Stomach smooth muscle (tissue), 2 donors: ENCODE measurements around the gene EEF2K.

Source experiments
- H3K27ac ChIP-seq: one replicate; pipeline ENCODE4 v1.7.0; 2013; ENCODE audit warnings: mild to moderate bottlenecking, low read length, inconsistent platforms
- H3K27me3 ChIP-seq, 2 donors: one replicate each; pipeline ENCODE4 v1.7.0; 2013; ENCODE audit warnings: low read length in 2 of 2; ENCODE audit not compliant: insufficient read depth in 2 of 2, control insufficient read depth in 1 of 2
- H3K36me3 ChIP-seq, 2 donors: one replicate each; pipeline ENCODE4 v1.7.0; 2013; ENCODE audit warnings: low read length in 2 of 2; ENCODE audit not compliant: control insufficient read depth in 2 of 2, insufficient read depth in 2 of 2
- H3K4me1 ChIP-seq: one replicate; pipeline ENCODE4 v1.7.0; 2013; ENCODE audit warnings: low read length; ENCODE audit not compliant: control insufficient read depth, insufficient read depth
- H3K4me3 ChIP-seq, 2 donors: one replicate each; pipeline ENCODE4 v1.7.0; 2013; ENCODE audit warnings: low read length in 2 of 2
- H3K9ac ChIP-seq, 2 donors: one replicate each; pipeline ENCODE4 v1.7.0; 2013; ENCODE audit warnings: low read length in 2 of 2, mild to moderate bottlenecking in 1 of 2
- H3K9me3 ChIP-seq, 2 donors: one replicate each; pipeline ENCODE4 v1.7.0; 2013; ENCODE audit warnings: low read length in 2 of 2; ENCODE audit not compliant: control insufficient read depth in 2 of 2
- donor health status: healthy.
- donor health status: Pancreatic carcinoma.

The EEF2K gene

DNA sequence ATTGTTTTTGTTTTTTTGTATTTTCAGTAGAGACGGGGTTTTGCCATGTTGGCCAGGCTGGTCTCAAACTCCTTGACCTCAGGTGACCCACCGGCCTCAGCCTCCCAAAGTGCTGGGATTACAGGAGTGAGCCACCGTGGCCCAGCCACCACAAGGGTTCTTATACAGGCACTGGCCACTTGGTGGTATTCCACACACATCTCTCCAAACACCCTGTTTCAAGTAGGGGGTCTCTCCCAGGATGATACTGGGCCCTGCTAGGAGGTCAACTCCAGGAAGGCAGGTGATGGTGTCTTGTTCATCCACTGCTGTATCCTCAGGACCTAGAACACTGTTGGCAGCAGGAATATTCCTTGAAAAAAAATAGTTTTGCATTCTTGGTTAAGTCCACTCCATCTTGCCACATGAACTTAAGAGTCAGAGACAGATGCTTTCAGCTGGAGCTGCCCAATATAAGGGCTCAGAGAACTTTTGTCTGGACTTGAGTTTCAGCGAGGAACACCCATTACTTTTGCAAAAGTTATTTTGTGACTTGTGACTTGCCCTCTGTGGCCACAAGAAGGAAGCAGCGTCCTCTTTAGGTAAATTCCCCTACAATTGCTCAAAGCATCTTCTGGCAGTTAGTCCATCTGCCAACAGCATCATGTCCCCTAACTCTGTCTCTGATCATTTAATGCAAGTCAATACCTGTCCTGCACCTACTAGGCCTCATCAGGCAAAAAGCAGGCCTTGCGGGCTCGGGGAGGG, 7.4 kb upstream of the EEF2K start:
- Histone ChIP-seq H3K27me3 (no peaks in the 10 kb centered on the region), H3K4me1 (peaks cover 9% of the 10 kb centered on the region), H3K27ac (peak overlapping the region; percentile 62), H3K4me3 (no peak overlapping the region), H3K36me3 (no peaks in the 10 kb centered on the region), H3K9ac (peak overlapping the region in 1 of 2 donors; percentile 21), H3K9me3 (no peaks in the 10 kb centered on the region)

DNA sequence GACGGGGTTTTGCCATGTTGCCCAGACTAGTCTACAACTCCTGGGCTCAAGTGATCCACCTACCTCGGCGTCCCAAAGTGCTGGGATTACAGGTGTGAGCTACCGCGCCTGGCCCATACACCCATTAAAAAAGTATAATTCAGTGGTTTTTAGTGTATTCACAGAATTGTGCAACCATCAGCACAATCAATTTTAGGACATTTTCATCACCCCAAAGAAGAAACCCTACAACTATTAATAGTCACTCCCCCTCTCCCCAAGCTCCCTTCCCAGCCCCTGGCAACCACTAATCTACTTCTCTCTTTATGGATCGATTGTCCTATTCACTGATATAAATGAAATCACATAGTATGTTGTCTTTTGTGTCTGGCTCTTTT, 3.8 kb upstream of the EEF2K start:
- Histone ChIP-seq H3K36me3 (no peaks in the 10 kb centered on the region), H3K4me3 (no peak overlapping the region), H3K27me3 (no peaks in the 10 kb centered on the region), H3K27ac (no peak overlapping the region), H3K4me1 (peaks cover 13% of the 10 kb centered on the region), H3K9me3 (no peaks in the 10 kb centered on the region), H3K9ac (no peak overlapping the region)

DNA sequence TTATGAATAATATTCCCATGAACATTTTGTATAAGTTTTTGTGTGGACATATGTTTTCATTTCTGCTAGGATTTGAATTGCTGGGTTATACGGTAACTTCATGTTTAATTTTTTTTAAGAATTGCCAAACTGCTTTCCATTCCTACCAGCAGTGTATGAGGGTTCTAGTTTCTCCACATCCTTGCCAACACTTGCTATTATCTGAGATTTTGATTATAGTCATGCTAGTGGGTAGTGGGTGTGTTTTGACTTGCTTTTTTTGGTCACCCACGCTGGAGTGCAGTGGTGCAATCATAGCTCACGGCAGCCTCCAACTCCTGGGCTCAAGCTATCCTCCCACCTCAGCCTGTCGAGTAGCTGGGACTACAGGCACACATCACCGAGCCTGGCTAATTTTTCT, 3.0 kb upstream of the EEF2K start:
- H3K4me1 ChIP-seq = peaks cover 21% of the 10 kb centered on the region

DNA sequence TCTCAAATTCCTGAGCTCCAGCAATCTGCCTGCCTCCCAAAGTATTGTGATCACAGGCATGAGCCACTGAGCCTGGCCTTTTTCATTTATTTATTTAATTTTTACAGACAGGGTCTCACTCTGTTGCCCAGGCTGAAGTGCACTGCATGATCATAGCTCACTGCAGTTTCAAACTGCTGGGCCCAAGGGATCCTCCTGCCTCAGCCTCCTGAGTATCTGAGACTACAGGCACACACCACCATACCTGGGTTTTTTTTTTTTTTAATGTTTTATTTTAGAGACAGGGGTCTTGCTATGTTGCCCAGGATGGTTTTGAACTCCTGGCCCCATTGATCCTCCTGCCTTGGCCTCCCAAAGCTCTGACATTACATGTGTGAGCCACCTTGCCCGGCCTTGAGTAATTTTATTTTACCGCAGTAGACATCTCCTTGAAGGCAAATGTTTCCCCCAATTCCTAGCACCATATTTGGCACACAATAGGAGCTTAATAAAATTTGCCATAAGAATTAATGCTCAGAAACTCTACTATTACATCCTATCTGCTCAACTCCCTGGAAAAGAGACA, 1.9 kb upstream of the EEF2K start:
- Histone ChIP-seq H3K4me1 (peaks cover 22% of the 10 kb centered on the region), H3K36me3 (no peaks in the 10 kb centered on the region), H3K27ac (no peak overlapping the region)

More for the DNA sequence above, 3.0 kb upstream of the EEF2K start:
- H3K9me3 ChIP-seq = no peaks in the 10 kb centered on the region
- no peaks in the 10 kb centered on the region for H3K27me3 ChIP-seq
- no peaks in the 10 kb centered on the region for H3K36me3 ChIP-seq
- no peak overlapping the region for H3K27ac ChIP-seq
- no peak overlapping the region for H3K4me3 ChIP-seq
- no peak overlapping the region for H3K9ac ChIP-seq

DNA sequence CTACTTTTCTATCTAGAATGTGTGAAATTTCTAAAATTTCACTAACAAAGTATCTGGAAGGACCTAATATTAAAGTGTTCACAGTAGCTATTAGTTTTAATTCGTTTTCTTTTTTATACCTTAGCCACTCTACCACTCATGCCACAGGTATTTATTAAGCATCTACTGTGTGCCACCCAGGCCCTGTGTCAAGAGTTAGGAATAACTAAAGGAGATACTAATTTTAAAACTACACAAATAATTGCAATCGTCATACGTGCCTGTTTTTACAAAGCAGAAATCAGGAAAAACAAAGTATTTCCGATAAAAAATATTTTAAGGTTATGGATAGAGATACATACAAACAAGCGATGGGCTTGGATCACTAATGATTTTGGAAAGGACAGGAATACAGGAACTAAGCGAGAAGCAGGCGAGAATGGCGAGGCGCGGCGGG, 483 bp upstream of the EEF2K start:
- Histone ChIP-seq H3K27me3 (no peaks in the 10 kb centered on the region), H3K9ac (peak overlapping the region; percentile 30 to 72), H3K27ac (peak overlapping the region; percentile 68), H3K9me3 (no peaks in the 10 kb centered on the region), H3K4me1 (peaks cover 20% of the 10 kb centered on the region), H3K4me3 (peak overlapping the region; percentile 69 to 88), H3K36me3 (no peaks in the 10 kb centered on the region)

More for the DNA sequence above, 1.9 kb upstream of the EEF2K start:
- H3K4me3 ChIP-seq = no peak overlapping the region
- no peaks in the 10 kb centered on the region for H3K27me3 ChIP-seq
- H3K9ac ChIP-seq = no peak overlapping the region
- no peaks in the 10 kb centered on the region for H3K9me3 ChIP-seq

DNA sequence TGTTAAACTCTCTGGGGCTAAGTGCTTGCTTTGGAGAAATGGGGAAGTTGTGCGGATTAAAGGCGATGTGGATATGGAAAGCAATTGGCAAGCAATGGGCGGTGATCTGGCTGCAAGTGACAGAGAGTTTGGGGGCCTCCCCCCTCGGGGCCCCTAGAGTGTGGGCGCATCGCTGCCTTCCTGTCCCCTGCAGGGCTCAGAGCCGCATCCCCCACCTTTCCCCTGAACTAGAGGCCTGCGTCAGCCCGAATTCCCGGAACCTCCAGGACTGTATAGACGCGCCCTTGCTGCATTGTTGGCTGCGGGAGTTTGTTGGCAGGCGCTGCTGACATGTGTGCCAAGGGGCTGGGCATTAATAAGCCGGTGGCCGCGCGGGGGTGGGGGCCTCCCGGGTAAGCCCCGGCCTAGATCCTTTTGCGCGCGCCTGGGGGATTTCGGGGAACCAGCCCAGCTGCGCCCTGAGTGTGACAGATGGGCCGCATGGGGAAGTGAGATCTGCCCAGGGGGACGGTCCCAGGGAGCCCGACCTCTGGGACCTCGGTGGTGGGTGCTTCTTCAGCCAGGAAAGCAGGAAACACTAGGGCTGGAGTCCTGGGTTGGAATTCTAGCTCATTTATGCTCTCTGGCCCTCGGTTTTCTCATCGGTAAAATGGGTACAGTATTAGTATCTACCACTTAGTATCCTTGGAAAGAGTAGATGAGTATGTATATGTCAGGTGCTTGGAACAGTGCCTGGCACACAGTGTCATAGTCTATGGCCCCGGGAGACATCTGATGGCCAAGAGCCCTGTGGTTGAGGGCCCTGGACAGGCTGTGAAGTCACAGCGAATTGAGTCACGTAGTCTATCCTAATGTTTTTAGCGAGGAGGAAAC, 1.0 kb downstream of the EEF2K start:
- Histone ChIP-seq H3K9me3 (no peaks in the 10 kb centered on the region), H3K27me3 (no peaks in the 10 kb centered on the region), H3K9ac (peak overlapping the region; percentile 58 to 71), H3K27ac (peak overlapping the region; percentile 68), H3K4me1 (peaks cover 20% of the 10 kb centered on the region), H3K36me3 (no peaks in the 10 kb centered on the region), H3K4me3 (peak overlapping the region; percentile 69 to 88)

DNA sequence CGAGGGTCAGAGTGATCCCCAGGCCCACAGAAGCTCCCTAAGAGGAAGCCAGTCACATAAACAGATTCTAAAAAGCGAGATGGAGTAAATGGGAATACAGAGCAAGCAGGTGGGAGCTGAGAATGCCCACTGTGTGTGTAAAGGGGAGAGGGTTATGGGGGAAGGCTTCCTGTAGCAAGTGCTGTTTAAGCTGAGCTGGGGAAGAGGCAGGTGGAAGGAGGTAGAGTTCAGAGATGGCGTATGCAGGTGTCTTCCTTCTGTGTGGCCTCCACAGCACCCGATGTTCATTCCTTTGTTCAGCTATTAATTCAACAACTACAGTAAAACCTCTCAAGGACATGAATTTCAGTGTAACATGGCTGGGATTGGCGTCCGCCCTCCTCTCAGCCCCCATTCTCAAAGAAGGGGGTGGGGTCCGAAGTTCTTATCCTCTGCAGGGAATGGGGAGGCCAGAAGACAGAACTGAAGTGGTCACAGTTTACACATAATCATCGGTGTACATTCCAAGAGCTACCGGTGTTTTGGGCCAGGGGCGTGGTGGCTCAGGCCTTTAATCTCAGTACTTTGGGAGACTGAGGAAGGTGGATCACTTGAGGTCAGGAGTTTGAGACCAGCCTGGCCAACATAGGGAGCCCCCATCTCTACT, 1.8 kb downstream of the EEF2K start:
- Histone ChIP-seq H3K27ac (peak overlapping the region; percentile 68), H3K4me1 (peaks cover 20% of the 10 kb centered on the region), H3K9ac (peak overlapping the region; percentile 58 to 62), H3K9me3 (no peaks in the 10 kb centered on the region), H3K27me3 (no peaks in the 10 kb centered on the region), H3K4me3 (peak overlapping the region; percentile 69 to 88), H3K36me3 (no peaks in the 10 kb centered on the region)

DNA sequence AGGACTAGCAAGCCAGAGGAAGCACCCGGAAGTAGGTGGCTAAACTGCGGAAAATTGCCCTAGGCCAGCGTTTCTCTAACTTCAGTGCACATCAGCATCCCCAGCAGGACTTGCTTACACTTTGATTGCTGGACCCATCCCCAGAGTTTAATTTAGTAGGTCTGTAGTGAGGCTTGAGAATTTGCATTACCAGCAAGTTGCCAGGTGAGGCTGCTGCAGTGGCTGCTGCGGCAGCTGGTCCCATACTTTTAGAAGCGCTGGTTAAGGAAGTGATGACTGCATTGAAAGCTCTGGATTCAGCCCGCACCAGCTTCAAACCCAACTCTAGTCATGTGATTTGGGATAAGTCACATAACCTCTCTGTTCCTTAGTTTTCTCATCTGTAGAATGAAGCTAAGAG, 4.2 kb downstream of the EEF2K start:
- Histone ChIP-seq H3K4me1 (peaks cover 20% of the 10 kb centered on the region), H3K9me3 (no peaks in the 10 kb centered on the region), H3K27ac (no peak overlapping the region)

DNA sequence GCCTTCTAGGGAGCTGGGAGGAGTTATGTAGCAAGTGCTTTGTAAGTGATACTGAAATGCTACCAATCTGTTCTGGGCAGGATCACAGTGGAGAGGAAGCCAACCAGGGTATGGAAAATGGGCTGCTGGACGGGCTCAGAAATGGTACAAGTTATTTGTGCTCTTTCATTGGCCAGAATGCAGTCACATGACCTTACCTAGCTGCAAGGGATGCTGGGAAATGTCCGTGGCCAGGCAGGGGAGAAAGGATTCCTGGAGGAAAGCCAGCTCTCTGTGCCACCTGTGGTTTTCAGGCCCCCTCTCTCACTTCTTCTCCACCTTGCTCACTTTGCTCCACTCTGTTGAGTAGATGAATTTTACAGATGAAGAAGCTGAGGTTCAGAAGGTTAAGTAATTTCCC, 4.8 kb downstream of the EEF2K start:
- no peaks in the 10 kb centered on the region for H3K36me3 ChIP-seq
- peaks cover 16% of the 10 kb centered on the region for H3K4me1 ChIP-seq
- no peak overlapping the region for H3K9ac ChIP-seq
- H3K4me3 ChIP-seq = no peak overlapping the region
- H3K9me3 ChIP-seq = no peaks in the 10 kb centered on the region
- no peak overlapping the region for H3K27ac ChIP-seq
- H3K27me3 ChIP-seq = no peaks in the 10 kb centered on the region

More for the DNA sequence above, 4.2 kb downstream of the EEF2K start:
- Histone ChIP-seq H3K27me3 (no peaks in the 10 kb centered on the region), H3K9ac (no peak overlapping the region), H3K4me3 (no peak overlapping the region), H3K36me3 (no peaks in the 10 kb centered on the region)

DNA sequence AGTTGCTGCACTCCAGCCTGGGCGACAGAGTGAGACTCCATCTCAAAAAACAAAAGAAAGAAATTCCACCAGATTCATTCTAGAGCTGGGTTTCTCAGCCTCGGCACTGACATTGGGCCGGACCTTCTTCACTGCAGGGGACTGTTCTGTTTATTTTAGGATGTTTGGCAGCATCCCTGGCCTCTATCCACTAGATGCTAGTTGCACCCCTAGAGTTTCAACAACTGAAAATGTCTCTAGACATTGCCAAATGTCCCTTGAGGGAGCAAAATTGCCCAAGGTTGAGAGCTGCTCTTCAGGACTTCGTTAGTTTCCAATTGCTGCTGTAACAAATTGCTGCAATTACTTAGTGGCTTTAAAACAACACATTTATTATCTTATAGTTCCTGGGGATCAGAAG, 7.2 kb downstream of the EEF2K start:
- no peak overlapping the region for H3K9ac ChIP-seq
- H3K27me3 ChIP-seq = no peaks in the 10 kb centered on the region
- H3K27ac ChIP-seq = no peak overlapping the region
- H3K4me3 ChIP-seq = no peak overlapping the region
- peaks cover 5% of the 10 kb centered on the region for H3K4me1 ChIP-seq
- no peaks in the 10 kb centered on the region for H3K36me3 ChIP-seq
- no peaks in the 10 kb centered on the region for H3K9me3 ChIP-seq
